Activated T-cell treated with anti-CD3 and anti-CD28 coated beads, Interleukin-2, amount 50 U/mL, for 4 hours (primary cell): ENCODE measurements around the gene ZFY. TPM values are rescaled to one million over a fixed set of nuclear protein-coding genes. Genes with fewer than 3 reads are reported as not detected.
A peak's percentile ranks its signal among the peaks of the same experiment; 100 is the strongest.

Source experiments
- ATAC-seq, 2 donors: fragments of 200-7000 bp; cut with Tn5 transposase; one replicate each; pipeline ENCODE4 v1.10.0; 2021
- DNase-seq: peaks from one replicate; pipeline ENCODE4 v3.0.0-alpha.2; 2020
- H3K27me3 Mint-ChIP-seq: one replicate; pipeline ENCODE4 v1.8.0; 2021; ENCODE audit warnings: low read depth, mixed read lengths
- H3K36me3 Mint-ChIP-seq: one replicate; pipeline ENCODE4 v1.8.0; 2022; ENCODE audit warnings: mixed read lengths; ENCODE audit not compliant: insufficient read depth
- H3K4me1 Mint-ChIP-seq: one replicate; pipeline ENCODE4 v1.8.0; 2021; ENCODE audit warnings: low read depth, mixed read lengths
- H3K4me3 Mint-ChIP-seq: one replicate; pipeline ENCODE4 v1.8.0; 2021; ENCODE audit warnings: mild to moderate bottlenecking, moderate library complexity, mixed read lengths
- H3K9me3 Mint-ChIP-seq: one replicate; pipeline ENCODE4 v1.8.0; 2021; ENCODE audit warnings: mixed read lengths
- total RNA-seq, 3 donors: library from RNA; stranded (reverse); gene quantifications; one replicate each; pipeline ENCODE4 v1.2.1, GENCODE V29; 2021

ZFY gene
- total RNA-seq, result 10 to 100 TPM in 2 of 3 donors, not detected in 1; 19.2 to 20.9 TPM

DNA sequence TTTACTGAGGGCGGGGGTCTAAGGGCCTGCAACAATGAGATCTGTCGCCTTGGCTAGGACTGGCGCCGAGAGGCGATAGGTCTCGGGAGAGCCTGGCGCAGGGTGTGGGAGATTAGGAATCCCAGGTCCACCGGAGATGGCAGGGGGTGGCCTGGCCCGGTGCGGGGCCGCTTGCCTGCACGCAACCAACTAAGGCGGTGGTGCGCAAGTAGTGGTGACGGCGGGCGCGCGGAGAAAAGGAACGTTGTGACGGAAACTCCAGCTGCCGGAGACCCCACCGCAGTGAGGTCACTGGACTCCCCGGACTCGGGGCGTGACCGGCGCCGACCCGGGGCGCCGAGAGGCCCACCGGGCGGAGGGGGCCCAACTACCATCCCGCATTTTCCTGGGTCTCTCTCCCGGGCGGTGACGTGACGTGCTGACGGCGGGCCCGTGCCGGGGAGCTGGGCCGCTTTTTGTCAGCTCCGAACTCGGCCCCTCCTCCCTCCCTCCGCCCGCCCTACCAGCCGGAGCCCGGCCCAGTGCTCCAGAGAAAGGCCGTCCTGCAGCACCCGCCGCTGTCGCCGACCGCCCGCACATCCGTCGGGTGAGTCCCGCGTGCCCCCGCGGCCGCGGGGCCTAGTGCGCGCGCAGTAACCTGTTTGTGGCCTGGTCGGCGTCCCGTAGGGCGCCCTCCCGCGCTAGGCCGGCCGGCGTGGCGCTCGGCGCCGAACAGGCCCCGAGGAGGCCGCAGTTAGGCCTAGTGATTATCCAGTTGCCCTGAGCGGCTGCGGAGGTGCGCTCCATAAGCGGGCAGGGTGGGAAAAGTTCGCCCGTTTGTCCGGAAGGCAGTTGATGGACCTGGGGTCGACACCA is at the start of gene ZFY:
Gene ZFY, plus strand, starts transcription at position 521 of the 855 bp plus-strand sequence. CDS start 18,556 bp downstream, outside the sequence.
- peak in 1 of 2 donors; percentile 68 for ATAC-seq
- DNase-seq, result no peak
- peaks cover 22% of the 10 kb centered on the region for H3K4me1 Mint-ChIP-seq
- H3K36me3 Mint-ChIP-seq, result peaks cover 12% of the 10 kb centered on the region
- peak within 1 kb of the TSS; percentile 90 for H3K4me3 Mint-ChIP-seq
- H3K9me3 Mint-ChIP-seq, result no peaks in the 10 kb centered on the region
- H3K27me3 Mint-ChIP-seq, result no peaks in the 10 kb centered on the region

- no peaks in the 10 kb centered on the region for H3K36me3 Mint-ChIP-seq
- no peak for ATAC-seq
- H3K27me3 Mint-ChIP-seq, result no peaks in the 10 kb centered on the region
- peaks cover 17% of the 10 kb centered on the region for H3K4me1 Mint-ChIP-seq
- no peak for DNase-seq
- H3K4me3 Mint-ChIP-seq, result no peak overlapping the region
- H3K9me3 Mint-ChIP-seq, result peaks cover 3% of the 10 kb centered on the region
These were observed 49.3 kb upstream of the ZFY start for GRCh38 chrY:2885880-2886279.

GRCh38 chrY:2887386-2887785 is 47.8 kb upstream of the ZFY start:
- no peak overlapping the region for H3K4me3 Mint-ChIP-seq
- peaks cover 17% of the 10 kb centered on the region for H3K4me1 Mint-ChIP-seq
- no peaks in the 10 kb centered on the region for H3K27me3 Mint-ChIP-seq
- ATAC-seq, result peak in 1 of 2 donors; percentile 45
- no peaks in the 10 kb centered on the region for H3K36me3 Mint-ChIP-seq
- H3K9me3 Mint-ChIP-seq, result peaks cover 3% of the 10 kb centered on the region
- no peak for DNase-seq

DNA sequence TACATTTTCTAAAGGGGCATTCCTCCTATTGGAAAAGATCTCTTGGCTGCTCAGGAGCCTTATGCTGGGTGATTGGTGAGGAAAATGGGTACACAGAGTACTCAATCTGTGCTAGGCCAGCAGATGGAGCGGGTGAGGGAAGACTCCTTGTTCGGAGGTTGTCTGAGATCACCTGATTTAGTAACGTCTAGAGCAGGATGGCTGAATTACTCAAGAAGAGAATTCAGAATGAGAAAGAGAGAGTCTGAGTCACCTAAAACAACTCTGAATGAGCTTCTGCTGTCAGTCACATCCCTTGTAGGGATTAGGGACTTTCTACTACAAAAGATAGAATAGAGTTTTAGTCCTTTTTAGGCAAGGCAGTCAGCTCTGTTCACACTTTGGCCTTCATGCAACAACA is 47.2 kb upstream of the ZFY start:
- peaks cover 3% of the 10 kb centered on the region for H3K9me3 Mint-ChIP-seq
- H3K4me3 Mint-ChIP-seq, result peak overlapping the region; percentile 40
- ATAC-seq (peak in 1 of 2 donors; percentile 94), DNase-seq (no peak)
- no peaks in the 10 kb centered on the region for H3K36me3 Mint-ChIP-seq
- H3K27me3 Mint-ChIP-seq, result no peaks in the 10 kb centered on the region
- peaks cover 17% of the 10 kb centered on the region for H3K4me1 Mint-ChIP-seq

DNA sequence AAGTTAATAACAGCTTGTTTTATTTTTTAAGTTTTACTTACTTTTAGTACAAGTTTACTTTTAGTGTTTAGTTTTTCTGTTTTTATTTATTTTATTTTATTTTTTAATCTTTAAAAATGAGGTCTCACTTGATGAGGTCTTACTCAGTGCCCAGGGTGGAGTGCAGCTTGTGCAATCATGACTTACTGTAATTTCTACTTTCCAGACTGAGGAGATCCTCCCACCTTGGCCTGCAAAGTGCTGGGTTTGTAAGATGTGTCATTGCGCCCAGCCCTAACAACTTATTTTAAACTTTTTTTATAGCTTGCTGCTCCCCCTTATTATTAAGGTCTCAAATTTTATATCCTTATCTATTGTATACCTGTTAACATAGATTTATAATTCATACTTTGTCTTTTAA is 41.7 kb upstream of the ZFY start:
- H3K4me3 Mint-ChIP-seq, result no peak overlapping the region
- peaks cover 6% of the 10 kb centered on the region for H3K9me3 Mint-ChIP-seq
- no peaks in the 10 kb centered on the region for H3K27me3 Mint-ChIP-seq
- peaks cover 1% of the 10 kb centered on the region for H3K4me1 Mint-ChIP-seq
- DNase-seq, result no peak
- no peak for ATAC-seq
- H3K36me3 Mint-ChIP-seq, result no peaks in the 10 kb centered on the region

GRCh38 chrY:2896050-2896449 is 39.1 kb upstream of the ZFY start:
- no peak for ATAC-seq
- Mint-ChIP-seq H3K4me3 (no peak overlapping the region), H3K4me1 (no peaks in the 10 kb centered on the region), H3K27me3 (no peaks in the 10 kb centered on the region), H3K36me3 (peaks cover 3% of the 10 kb centered on the region), H3K9me3 (peaks cover 6% of the 10 kb centered on the region)
- no peak for DNase-seq

- H3K9me3 Mint-ChIP-seq, result no peaks in the 10 kb centered on the region
- H3K4me3 Mint-ChIP-seq, result no peak overlapping the region
- no peaks in the 10 kb centered on the region for H3K36me3 Mint-ChIP-seq
- DNase-seq (no peak), ATAC-seq (no peak)
- H3K4me1 Mint-ChIP-seq, result peaks cover under 1% of the 10 kb centered on the region
- no peaks in the 10 kb centered on the region for H3K27me3 Mint-ChIP-seq
These were observed 27.8 kb upstream of the ZFY start for GRCh38 chrY:2907356-2907755.

- peaks cover 8% of the 10 kb centered on the region for H3K4me1 Mint-ChIP-seq
- ATAC-seq (peak in 1 of 2 donors; percentile 69), DNase-seq (no peak)
- no peaks in the 10 kb centered on the region for H3K27me3 Mint-ChIP-seq
- no peaks in the 10 kb centered on the region for H3K36me3 Mint-ChIP-seq
- no peaks in the 10 kb centered on the region for H3K9me3 Mint-ChIP-seq
- no peak overlapping the region for H3K4me3 Mint-ChIP-seq
These were observed 21.9 kb upstream of the ZFY start for GRCh38 chrY:2913066-2913815.

GRCh38 chrY:2934078-2934477 is 1.1 kb upstream of the ZFY start:
- H3K27me3 Mint-ChIP-seq, result no peaks in the 10 kb centered on the region
- H3K36me3 Mint-ChIP-seq, result peaks cover 13% of the 10 kb centered on the region
- no peak for ATAC-seq
- peaks cover 15% of the 10 kb centered on the region for H3K4me1 Mint-ChIP-seq
- DNase-seq, result no peak
- peak overlapping the region; percentile 90 for H3K4me3 Mint-ChIP-seq
- H3K9me3 Mint-ChIP-seq, result no peaks in the 10 kb centered on the region

DNA sequence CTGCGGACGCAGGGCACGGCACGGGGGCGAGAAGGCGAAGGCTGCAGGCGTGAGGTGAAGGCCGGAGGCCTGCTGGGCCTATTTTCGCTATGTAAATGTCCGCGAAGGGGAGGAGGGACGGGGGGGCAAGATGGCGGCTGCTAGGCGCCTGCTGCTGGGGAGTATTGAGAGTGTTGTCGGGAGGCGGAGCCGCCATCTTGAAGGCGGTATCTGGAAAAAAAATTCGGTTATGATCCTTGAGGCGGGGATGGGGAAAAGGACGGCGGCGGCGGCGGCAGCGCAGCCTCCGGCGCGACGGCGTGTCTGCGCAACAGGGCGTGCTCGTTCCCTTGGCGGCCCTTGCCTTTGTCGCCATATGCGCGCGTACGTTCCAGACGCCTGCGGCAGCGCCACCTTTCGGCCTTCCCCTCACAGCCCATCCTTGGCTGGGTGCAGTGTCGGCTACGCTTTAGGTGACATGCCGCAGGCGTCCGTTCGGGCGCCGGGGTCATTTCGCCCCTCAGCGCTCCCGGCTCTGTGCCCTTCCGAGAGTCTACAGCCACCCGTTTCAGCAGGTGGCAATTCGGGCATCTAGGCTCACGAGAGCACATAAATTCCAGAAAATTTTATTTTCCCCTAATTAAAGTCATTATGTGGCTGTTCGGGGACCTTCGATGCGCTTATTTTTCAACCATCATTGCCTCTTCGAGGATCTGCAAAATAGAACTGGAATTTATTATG is 695 bp downstream of the ZFY start:
- Mint-ChIP-seq H3K36me3 (peaks cover 12% of the 10 kb centered on the region), H3K9me3 (no peaks in the 10 kb centered on the region), H3K27me3 (no peaks in the 10 kb centered on the region), H3K4me1 (peaks cover 27% of the 10 kb centered on the region), H3K4me3 (peak overlapping the region; percentile 90)
- DNase-seq, result no peak
- ATAC-seq, result peak in 1 of 2 donors; percentile 81

DNA sequence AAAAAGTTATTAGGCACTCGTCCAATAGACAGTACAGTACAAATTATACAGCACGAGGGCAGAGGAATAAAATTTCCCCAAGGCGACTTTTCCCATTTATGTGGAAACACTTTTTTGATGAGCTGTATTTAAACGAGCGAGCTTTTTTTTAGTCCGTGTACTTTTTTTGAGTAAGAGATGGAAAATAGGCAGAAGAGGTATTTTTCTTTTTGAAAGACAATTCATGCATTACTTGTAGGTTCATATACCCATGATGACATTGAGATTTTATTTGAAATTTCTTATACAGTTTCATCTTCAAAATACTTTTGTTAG is 1.2 kb downstream of the ZFY start:
- Mint-ChIP-seq H3K36me3 (peaks cover 12% of the 10 kb centered on the region), H3K4me1 (peaks cover 27% of the 10 kb centered on the region), H3K4me3 (peak overlapping the region; percentile 90), H3K9me3 (no peaks in the 10 kb centered on the region), H3K27me3 (no peaks in the 10 kb centered on the region)
- ATAC-seq, result no peak
- no peak for DNase-seq

- H3K36me3 Mint-ChIP-seq, result peaks cover 8% of the 10 kb centered on the region
- DNase-seq (no peak), ATAC-seq (no peak)
- peak overlapping the region; percentile 90 for H3K4me3 Mint-ChIP-seq
- peaks cover 27% of the 10 kb centered on the region for H3K4me1 Mint-ChIP-seq
- H3K27me3 Mint-ChIP-seq, result no peaks in the 10 kb centered on the region
- H3K9me3 Mint-ChIP-seq, result no peaks in the 10 kb centered on the region
These were observed 2.0 kb downstream of the ZFY start for GRCh38 chrY:2937149-2937548.

DNA sequence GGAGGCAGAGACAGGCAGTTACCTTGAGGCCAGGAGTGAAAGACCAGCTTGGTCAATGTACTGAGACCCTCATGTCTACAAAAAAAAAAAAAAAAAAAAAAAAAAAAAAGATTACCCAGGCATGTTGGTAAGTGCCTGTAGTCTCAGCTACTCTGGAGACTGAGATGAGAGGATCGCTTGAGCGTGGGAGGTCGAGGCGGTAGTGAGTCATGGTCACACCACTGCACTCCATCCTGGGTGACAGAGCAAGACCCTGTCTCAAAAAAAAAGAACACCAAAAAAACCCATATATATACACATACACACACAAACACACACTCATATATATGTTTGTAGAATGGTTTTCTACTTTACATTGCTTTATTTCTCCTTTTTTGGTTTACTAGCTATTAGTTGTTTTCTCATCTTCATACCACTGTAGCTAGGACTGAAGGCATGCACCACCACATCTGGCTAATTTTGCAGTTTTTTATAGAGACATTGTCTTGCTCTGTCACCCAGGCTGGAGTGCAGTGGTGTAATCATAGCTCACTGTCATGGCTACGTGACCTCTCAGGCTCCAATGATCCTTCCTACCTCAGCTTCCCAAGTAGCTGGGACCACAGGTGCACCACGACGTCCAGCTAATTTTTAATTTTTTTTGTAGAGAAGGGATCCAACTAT is 14.5 kb downstream of the ZFY start:
- no peaks in the 10 kb centered on the region for H3K9me3 Mint-ChIP-seq
- peaks cover 6% of the 10 kb centered on the region for H3K36me3 Mint-ChIP-seq
- peaks cover 48% of the 10 kb centered on the region for H3K4me1 Mint-ChIP-seq
- peak in 1 of 2 donors; percentile 88 for ATAC-seq
- no peak overlapping the region for H3K4me3 Mint-ChIP-seq
- DNase-seq, result no peak
- no peaks in the 10 kb centered on the region for H3K27me3 Mint-ChIP-seq

DNA sequence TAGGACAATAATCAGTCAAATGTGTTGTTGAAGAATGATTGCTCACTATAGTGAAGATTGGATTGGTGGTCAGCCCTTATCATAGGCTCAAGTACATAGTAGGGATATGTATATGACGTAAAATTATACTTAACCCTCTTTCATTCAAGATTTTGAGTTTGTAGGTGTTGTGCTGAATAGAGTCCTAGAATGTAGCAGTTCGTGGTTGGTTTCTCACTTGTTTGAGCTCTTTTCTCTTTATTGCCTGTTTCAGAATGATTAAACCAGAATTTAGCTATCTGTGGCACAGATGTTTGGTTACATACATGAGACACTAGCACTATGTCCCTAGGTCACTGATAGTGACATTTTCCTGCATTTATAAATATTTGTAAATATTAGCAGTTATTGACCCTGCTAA is 15.5 kb downstream of the ZFY start:
- ATAC-seq, result no peak

More for the DNA sequence above, 15.5 kb downstream of the ZFY start:
- Mint-ChIP-seq H3K27me3 (no peaks in the 10 kb centered on the region), H3K4me3 (no peak overlapping the region), H3K36me3 (peaks cover 11% of the 10 kb centered on the region), H3K4me1 (peaks cover 49% of the 10 kb centered on the region), H3K9me3 (no peaks in the 10 kb centered on the region)
- no peak for DNase-seq
